ENCODE data around the gene AGO4.
A peak's percentile ranks its signal among the peaks of the same experiment; 100 is the strongest.
"Not testable (repeated sequence)": the region's sequence is repeated elsewhere in the genome, so short reads cannot be mapped to it uniquely, and the experiment has no call there.

The AGO4 gene

DNA sequence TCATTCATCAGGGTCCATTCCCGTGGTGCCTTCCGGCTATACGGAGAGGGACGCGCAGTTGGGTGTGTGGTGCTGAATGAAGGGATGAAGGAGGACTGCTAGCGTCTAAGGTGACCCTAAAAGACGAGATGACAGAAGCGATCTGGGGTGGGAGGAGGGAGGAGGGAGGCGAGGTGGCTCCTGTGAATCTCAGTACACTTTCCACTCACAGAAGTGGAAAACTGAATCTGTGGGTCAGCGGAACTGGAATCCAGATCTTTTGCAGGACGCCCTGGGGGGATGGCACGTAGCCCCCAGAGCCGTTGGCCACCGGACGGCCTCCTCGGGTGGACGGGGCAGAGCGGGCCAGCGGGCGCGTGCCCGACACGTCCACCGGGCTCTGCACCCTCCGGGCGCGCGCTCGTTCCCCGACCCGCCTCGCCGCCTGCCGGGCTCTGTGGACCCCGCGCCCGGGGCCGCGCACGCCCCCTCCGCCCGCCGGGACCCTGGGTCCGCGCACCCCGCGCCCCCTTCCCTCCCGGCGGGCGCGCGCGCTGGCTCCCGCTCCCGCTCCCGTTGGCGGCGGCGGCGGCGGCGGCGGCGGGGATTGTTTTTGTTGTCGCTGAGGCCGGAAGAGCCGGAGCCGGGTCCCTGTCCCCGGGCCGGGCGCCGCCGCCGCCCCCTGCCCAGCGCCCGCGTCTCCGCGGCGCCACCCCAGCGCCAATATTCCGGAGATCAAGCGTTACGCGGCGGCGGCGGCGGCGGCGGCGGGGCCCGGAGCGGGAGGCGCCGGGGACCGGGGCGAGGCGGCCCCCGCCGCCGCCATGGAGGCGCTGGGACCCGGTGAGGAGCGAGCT lies at the start of gene AGO4:
AGO4 (plus strand) TSS at position 403 of the 836 bp plus-strand sequence; CDS start at position 804, 401 bp downstream.
- DNase-seq (ENCODE audit: low read depth in 2 of 2): peak; percentile 14 to 23

DNA sequence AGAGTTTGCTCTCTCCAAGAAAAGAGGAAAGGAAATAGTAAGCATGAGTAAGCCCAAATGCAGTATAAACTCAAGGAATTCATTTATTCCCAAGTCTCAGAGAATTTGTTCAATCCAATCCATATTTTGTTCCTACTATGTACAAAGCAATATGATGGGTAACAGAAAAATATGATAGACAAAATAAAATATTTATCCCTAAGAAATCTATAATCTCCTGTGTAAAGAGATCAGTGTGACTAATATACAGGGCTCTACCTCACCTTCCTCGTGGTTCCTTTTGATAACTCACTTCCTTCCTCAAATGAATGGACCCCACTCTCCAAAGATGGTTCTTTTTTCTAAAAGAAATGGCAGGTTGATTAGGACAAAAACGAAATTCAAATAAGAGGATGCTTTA lies 45.7 kb upstream of the AGO4 start:
- DNase-seq (ENCODE audit: low read depth in 2 of 2): no peak

DNA sequence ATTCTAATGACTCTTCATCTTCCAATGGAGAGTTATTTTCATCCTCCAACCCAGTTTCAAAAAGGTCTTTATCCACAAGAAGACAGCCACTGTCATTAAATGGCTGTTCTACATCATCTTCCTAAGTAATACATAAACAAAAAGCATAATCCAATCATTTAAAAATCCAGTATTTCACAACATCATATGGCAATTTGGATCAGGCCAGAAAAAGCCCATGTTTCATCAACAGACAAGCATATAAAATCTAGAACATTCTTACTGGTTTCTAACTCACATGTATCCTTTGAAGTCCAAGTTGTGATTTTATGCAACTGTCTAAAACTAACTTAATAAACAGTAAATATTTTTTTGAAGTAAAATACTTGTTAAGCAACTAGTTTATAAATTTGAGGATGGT lies 44.6 kb upstream of the AGO4 start:
- DNase-seq (ENCODE audit: low read depth in 2 of 2): no peak

DNA sequence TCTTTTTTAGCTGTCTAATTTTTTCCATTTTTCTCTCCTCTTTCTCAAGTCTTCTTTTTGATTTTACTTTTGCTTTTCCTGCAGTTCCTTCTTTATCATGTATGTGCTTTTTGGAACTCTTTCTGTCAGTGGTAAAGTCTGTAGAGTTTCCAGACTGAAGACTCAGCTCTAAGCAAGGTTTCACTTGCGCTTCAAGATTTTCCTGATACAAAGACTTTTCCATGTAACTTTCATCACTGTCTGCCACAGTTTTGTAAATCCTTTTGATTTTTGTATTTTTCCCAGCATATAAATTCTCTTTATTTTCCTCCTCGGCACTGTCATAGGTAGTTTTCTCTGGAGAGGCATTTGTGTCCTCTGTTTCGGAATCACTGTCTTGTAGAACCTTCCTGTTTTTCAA lies 43.5 kb upstream of the AGO4 start:
- no peak for DNase-seq (ENCODE audit: low read depth in 2 of 2)

GRCh38 chr1:35768350-35769187 lies 39.2 kb upstream of the AGO4 start:
- DNase-seq (ENCODE audit: low read depth in 2 of 2): no peak

GRCh38 chr1:35769188-35769758 lies 38.5 kb upstream of the AGO4 start:
- DNase-seq (ENCODE audit: low read depth in 2 of 2): peak; percentile 65 to 68

DNA sequence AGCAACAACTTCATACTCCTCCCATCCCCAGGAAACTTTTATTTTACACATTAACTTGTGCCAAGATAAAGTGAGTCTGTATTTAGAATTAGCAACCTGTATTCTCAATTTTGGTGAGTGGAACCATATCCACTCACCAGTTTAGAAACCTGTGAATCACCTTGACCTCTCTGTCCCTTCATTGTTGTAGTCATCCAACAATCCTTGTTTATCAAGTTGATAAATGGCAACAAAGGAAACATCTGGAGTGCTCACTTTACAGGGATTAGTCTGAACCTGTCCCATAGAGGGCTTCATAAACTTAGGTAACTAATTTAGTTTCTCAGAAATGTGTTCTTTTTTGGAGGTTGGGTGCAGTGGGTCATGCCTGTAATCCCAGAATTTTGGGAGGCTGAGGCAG lies 34.1 kb upstream of the AGO4 start:
- no peak for DNase-seq (ENCODE audit: low read depth in 2 of 2)

GRCh38 chr1:35776172-35776571 lies 31.6 kb upstream of the AGO4 start:
- DNase-seq (ENCODE audit: low read depth in 2 of 2): not testable (repeated sequence)

- DNase-seq (ENCODE audit: low read depth in 2 of 2): no peak
Measured at GRCh38 chr1:35777109-35777508, 30.7 kb upstream of the AGO4 start.

DNA sequence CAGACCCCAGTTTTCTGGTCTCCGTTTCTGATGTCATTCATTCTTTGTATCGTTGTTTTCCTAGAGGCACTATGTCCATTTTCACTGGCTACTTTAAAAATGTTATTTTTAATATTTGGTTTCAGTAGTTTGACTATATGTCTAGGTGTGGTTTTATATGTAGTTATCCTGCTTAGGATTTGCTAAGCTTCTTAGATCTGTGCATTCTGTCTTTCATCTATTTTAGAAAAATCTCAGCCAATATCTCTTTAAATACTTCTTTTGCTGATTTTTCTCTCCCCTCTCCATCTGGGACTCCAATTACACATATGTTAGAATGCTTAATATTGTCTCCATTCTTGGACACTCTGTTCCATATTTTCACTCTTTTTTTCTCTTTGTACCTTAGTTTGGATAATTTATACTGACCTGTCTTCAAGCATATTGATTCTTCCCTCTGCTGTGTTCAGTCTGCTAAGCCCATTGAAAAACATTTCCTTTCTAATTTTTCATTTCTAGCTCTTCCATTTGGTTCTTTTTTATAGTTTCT lies 24.7 kb upstream of the AGO4 start:
- DNase-seq (ENCODE audit: low read depth in 2 of 2): no peak

DNA sequence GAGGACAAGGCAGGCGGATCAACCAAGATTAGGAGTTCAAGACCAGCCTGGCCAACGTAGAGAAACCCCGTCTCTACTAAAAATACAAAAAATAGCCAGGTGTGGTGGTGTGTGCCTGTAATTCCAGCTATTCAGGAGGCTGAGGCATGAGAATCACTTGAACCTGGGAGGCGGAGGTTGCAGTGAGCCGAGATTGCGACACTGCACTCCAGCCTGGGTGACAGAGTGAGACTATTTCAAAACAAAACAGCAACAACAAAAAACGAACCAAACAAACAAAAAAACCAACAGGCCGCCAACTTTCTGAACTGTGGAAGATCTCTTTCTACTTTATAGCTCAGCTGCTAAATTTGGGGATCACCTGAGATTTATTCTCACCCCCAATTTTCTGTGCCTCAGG lies 23.5 kb upstream of the AGO4 start:
- DNase-seq (ENCODE audit: low read depth in 2 of 2): not testable (repeated sequence)

DNA sequence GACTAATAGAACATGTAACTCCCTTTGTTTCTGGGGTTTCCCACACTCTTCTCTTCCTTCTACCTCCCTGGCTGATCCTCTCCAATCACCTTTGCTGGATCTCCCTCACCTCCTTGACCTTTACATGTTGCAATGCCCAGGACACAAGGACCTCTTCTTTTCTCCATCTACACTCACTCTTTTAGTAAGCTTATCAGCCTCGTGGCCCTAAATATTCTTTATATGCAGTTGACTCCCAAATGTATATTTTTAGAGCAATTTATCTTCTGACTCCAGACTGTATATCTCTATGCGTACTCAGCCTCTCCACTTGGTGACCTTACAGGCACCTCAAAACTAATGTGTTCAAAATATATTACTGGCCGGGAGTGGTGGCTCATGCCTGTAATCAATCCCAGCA lies 19.7 kb upstream of the AGO4 start:
- no peak for DNase-seq (ENCODE audit: low read depth in 2 of 2)

DNA sequence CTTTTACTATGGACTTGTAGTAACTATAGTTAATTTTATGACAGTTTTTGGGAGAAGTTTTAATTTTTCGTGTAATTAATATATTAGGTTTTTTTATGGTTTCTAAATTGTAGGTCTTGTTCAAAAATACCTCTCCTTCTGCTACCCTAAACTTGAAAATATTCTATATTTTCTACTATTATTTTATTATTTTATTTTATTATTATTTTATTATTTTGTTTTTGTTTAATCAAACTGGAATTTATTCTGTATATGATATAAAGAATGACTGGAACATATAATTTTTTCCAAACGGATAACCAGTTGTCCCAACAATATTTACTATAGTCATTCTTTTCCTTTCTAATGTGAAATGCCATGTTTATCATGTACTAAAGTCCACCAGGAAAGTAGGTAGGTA lies 17.1 kb upstream of the AGO4 start:
- DNase-seq (ENCODE audit: low read depth in 2 of 2): no peak

DNA sequence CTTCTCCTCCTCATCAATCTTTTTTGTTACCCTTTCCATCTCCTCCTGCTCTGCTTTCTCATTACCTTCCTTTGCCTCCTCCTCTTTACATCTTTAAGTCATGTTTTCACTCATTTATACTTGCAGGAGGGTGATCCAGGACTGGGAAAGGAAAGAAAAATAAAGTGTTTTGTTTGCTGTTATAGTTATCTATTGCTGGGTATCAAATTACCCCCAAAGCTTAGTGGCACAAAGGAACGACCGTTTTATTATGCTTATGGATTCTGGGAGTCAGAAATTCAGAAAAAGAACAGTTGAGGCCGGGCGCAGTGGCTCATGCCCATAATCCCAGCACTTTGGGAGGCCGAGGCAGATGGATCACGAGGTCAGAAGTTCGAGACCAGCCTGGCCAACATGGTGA lies 12.5 kb upstream of the AGO4 start:
- no peak for DNase-seq (ENCODE audit: low read depth in 2 of 2)

DNA sequence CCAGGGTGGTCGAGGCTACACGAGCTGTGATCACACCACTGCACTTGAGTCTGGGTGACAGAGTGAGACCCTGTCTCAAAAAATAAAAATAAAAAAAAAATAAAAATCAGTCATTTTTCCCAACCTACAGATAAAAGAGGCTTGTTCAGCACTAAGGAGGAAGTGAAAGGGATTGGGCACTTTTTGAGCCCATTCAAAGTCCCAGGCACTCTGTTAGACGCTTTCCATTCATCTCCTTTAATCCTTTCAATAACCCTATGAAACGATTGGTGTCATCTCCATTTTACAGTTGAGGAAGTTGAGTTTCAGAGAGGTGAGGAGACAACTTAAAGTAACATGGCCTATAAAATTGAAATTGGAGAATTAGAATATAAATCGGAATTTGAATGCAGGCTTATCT lies 10.4 kb upstream of the AGO4 start:
- DNase-seq (ENCODE audit: low read depth in 2 of 2): no peak

DNA sequence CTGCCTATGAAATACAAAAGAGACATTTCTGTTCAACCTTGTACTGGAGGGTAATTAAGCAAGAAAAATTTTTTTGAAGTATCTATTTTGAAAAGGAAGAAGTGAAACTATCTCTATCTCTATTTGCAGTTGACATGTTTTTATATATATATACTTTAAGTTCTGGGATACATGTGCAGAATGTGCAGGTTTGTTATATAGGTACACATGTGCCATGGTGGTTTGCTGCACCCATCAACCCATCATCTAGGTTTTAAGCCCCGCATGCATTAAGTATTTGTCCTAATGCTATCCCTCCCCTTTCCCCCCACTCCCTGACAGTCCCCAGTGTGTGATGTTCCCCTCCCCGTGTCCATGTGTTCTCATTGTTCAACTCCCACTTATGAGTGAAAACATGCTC lies 9.8 kb upstream of the AGO4 start:
- not testable (repeated sequence) for DNase-seq (ENCODE audit: low read depth in 2 of 2)

- not testable (repeated sequence) for DNase-seq (ENCODE audit: low read depth in 2 of 2)
Measured at GRCh38 chr1:35800167-35800887, 7.5 kb upstream of the AGO4 start.

GRCh38 chr1:35808450-35809113 lies 766 bp downstream of the AGO4 start:
- no peak for DNase-seq (ENCODE audit: low read depth in 2 of 2)

GRCh38 chr1:35809114-35810095 lies 1.6 kb downstream of the AGO4 start:
- DNase-seq (ENCODE audit: low read depth in 2 of 2): no peak
